ENCODE results near the gene NKD2.

- TF ChIP-seq CTCF (IDR thresholded peaks at IDR 0.05; ENCODE audit: low read depth, low read length, poor library complexity, severe bottlenecking), result no peak
- no peak for TF ChIP-seq EZH2phosphoT487 (IDR thresholded peaks at IDR 0.05; ENCODE audit: borderline replicate concordance, low read length)
These were observed 1.9 kb upstream of the NKD2 start for GRCh38 chr5:1006656-1007071.

All from DOHH2 (cell line).